ENCODE measurements around the gene PITX1.

- TF ChIP-seq PATZ1 (CRISPR knock-in tag; IDR thresholded peaks at IDR 0.05), result no peak
- TF ChIP-seq NRL (CRISPR knock-in tag; IDR thresholded peaks at IDR 0.05; ENCODE audit: borderline replicate concordance), result no peak
- no peak for TF ChIP-seq FOXA1 (IDR thresholded peaks at IDR 0.05)
- no peak for TF ChIP-seq FOXA1 (CRISPR knock-in tag; IDR thresholded peaks at IDR 0.05)
- TF ChIP-seq TFDP1 (CRISPR knock-in tag; IDR thresholded peaks at IDR 0.05; ENCODE audit: borderline replicate concordance), result no peak
- no peak for TF ChIP-seq CENPBD1 (CRISPR knock-in tag; IDR thresholded peaks at IDR 0.05; ENCODE audit: borderline replicate concordance, low read depth)
- no peak for TF ChIP-seq HNRNPK (IDR thresholded peaks at IDR 0.05; ENCODE audit: low read depth, low read length, poor library complexity, severe bottlenecking)
- TF ChIP-seq ZFP41 (CRISPR knock-in tag; IDR thresholded peaks at IDR 0.05; ENCODE audit: borderline replicate concordance), result no peak
- no peak for TF ChIP-seq HIC2 (CRISPR knock-in tag; IDR thresholded peaks at IDR 0.05; ENCODE audit: low read depth)
- TF ChIP-seq ATF3 (CRISPR knock-in tag; IDR thresholded peaks at IDR 0.05), result no peak
- TF ChIP-seq TFAP4 (IDR thresholded peaks at IDR 0.05; ENCODE audit: borderline replicate concordance, low read depth), result no peak
- TF ChIP-seq POLR2A (IDR thresholded peaks at IDR 0.05; ENCODE audit: insufficient read depth in 1 of 2, low read depth in 2 of 2, low read length in 2 of 2), result no peak
- no peak for TF ChIP-seq PAX8 (CRISPR knock-in tag; IDR thresholded peaks at IDR 0.05; ENCODE audit: borderline replicate concordance)
- no peak for TF ChIP-seq KLF15 (CRISPR knock-in tag; IDR thresholded peaks at IDR 0.05; ENCODE audit: borderline replicate concordance)
- no peak for TF ChIP-seq NFYB (CRISPR knock-in tag; IDR thresholded peaks at IDR 0.05)
Measured at GRCh38 chr5:135027266-135027696, 6.7 kb downstream of the PITX1 start.
